ENCODE results near the gene FLNA. TPM values are rescaled to one million over a fixed set of nuclear protein-coding genes. Genes with fewer than 3 reads are reported as not detected.
A peak's percentile ranks its signal among the peaks of the same experiment; 100 is the strongest.

The FLNA gene
- total and polyA plus RNA-seq, 9 of the 15 experiments (the other 6 are each of a cell fraction or from before 2014, with no cell fraction given): 6.2 to 735 (median 135) TPM

DNA sequence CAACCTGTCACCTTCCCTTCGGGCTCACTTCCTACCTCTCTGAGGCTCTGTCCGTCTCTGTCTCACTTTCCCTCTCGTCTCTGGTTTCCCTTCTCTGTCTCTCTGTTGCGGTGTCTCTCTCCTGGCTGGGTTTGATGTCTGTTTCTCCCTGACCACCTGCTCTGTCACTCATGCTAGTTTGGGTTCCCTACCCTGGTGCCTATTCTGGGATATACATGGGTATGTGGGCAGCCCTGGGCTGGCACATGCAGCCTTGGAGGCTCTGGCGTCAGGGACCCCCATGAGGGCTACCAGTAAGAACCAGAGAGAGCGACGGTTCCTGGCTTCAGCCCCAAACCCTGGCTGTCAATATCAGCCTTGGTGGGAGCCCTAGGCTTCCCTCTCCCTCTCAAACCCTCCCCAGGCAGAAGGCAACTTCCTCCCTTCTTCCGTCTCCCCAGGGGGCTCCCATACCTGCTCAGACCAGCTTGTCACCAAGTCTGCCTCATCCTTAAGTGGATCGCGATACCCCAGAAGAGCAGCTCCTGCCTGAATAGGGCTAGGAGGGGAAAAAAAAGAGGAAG, 34.3 kb upstream of the FLNA start (continued):
- TF ChIP-seq, protein P1, sequence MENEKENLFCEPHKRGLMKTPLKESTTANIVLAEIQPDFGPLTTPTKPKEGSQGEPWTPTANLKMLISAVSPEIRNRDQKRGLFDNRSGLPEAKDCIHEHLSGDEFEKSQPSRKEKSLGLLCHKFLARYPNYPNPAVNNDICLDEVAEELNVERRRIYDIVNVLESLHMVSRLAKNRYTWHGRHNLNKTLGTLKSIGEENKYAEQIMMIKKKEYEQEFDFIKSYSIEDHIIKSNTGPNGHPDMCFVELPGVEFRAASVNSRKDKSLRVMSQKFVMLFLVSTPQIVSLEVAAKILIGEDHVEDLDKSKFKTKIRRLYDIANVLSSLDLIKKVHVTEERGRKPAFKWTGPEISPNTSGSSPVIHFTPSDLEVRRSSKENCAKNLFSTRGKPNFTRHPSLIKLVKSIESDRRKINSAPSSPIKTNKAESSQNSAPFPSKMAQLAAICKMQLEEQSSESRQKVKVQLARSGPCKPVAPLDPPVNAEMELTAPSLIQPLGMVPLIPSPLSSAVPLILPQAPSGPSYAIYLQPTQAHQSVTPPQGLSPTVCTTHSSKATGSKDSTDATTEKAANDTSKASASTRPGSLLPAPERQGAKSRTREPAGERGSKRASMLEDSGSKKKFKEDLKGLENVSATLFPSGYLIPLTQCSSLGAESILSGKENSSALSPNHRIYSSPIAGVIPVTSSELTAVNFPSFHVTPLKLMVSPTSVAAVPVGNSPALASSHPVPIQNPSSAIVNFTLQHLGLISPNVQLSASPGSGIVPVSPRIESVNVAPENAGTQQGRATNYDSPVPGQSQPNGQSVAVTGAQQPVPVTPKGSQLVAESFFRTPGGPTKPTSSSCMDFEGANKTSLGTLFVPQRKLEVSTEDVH (IDR thresholded peaks at IDR 0.05; ENCODE audit: low read depth, partially characterized antibody): no peak
- peak; percentile 42; the same call in 1 of the 2 replicates for TF ChIP-seq GABPB1 (CRISPR knock-in tag; IDR thresholded peaks at IDR 0.05)
- TF ChIP-seq, protein P2, sequence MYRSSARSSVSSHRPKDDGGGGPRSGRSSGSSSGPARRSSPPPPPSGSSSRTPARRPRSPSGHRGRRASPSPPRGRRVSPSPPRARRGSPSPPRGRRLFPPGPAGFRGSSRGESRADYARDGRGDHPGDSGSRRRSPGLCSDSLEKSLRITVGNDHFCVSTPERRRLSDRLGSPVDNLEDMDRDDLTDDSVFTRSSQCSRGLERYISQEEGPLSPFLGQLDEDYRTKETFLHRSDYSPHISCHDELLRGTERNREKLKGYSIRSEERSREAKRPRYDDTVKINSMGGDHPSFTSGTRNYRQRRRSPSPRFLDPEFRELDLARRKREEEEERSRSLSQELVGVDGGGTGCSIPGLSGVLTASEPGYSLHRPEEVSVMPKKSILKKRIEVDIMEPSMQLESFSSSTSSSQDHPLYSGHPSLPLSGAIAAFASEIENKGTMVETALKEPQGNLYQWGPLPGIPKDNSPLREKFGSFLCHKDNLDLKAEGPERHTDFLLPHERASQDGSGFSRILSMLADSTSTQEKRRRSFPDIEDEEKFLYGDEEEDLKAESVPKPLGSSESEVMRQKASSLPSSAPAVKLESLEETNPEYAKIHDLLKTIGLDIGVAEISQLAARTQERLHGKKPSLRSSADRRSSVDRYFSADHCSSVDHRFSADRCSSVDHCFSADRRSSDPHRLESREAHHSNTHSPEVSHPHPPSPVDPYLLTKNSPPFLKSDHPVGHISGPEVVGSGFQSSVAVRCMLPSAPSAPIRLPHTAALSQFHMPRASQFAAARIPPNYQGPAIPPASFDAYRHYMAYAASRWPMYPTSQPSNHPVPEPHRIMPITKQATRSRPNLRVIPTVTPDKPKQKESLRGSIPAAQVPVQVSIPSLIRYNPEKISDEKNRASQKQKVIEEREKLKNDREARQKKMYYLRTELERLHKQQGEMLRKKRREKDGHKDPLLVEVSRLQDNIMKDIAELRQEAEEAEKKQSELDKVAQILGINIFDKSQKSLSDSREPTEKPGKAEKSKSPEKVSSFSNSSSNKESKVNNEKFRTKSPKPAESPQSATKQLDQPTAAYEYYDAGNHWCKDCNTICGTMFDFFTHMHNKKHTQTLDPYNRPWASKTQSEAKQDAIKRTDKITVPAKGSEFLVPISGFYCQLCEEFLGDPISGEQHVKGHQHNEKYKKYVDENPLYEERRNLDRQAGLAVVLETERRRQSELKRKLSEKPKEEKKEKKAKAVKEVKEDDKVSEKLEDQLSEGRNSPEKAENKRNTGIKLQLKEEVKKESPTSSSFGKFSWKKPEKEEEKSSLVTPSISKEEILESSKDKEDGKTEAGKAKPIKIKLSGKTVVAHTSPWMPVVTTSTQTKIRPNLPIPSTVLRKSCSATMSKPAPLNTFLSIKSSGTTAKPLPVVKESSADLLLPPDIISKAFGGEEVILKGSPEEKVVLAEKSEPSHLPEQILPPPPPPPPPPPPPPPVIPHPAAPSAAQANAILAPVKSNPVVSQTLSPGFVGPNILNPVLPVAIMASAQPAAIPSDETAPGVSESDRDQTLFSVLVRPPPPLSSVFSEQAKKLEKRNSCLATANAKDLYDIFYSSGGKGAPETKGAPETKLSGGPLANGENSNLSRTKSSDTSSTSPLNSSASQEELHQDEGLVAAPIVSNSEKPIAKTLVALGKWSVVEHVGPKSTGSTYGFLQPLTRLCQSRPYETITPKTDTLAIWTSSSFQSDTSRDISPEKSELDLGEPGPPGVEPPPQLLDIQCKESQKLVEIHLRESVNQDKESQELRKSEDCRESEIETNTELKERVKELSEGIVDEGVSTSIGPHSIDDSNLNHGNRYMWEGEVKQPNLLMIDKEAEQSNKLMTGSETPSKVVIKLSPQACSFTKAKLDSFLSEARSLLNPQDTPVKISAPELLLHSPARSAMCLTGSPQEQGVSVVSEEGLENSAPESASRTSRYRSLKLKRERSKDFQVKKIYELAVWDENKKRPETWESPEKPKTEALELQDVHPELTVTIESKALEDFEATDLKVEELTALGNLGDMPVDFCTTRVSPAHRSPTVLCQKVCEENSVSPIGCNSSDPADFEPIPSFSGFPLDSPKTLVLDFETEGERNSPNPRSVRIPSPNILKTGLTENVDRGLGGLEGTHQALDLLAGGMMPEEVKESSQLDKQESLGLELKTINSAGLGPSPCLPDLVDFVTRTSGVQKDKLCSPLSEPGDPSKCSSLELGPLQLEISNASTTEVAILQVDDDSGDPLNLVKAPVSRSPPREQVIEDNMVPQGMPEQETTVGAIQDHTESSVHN (IDR thresholded peaks at IDR 0.05; ENCODE audit: borderline replicate concordance in 1 of 2, low read depth in 1 of 2): no peak
- TF ChIP-seq, protein P3, sequence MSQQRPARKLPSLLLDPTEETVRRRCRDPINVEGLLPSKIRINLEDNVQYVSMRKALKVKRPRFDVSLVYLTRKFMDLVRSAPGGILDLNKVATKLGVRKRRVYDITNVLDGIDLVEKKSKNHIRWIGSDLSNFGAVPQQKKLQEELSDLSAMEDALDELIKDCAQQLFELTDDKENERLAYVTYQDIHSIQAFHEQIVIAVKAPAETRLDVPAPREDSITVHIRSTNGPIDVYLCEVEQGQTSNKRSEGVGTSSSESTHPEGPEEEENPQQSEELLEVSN (IDR thresholded peaks at IDR 0.05; ENCODE audit: borderline replicate concordance in 1 of 2, extremely low read depth in 1 of 2, insufficient read depth in 1 of 2, insufficient read length in 1 of 2, low read depth in 1 of 2, low read length in 1 of 2, poor library complexity in 1 of 2, severe bottlenecking in 1 of 2): peak in 1 of 2 experiments; percentile 1
- TF ChIP-seq SP2 (IDR thresholded peaks at IDR 0.05; ENCODE audit: extremely low read depth, low read depth, low read length, poor library complexity, severe bottlenecking): no peak
- no peak for TF ChIP-seq EZH2 (IDR thresholded peaks at IDR 0.05; ENCODE audit: borderline replicate concordance, low read depth, low read length)
- no peak for TF ChIP-seq SAFB (IDR thresholded peaks at IDR 0.05; ENCODE audit: borderline replicate concordance, low read depth, low read length)
- TF ChIP-seq, protein P4, sequence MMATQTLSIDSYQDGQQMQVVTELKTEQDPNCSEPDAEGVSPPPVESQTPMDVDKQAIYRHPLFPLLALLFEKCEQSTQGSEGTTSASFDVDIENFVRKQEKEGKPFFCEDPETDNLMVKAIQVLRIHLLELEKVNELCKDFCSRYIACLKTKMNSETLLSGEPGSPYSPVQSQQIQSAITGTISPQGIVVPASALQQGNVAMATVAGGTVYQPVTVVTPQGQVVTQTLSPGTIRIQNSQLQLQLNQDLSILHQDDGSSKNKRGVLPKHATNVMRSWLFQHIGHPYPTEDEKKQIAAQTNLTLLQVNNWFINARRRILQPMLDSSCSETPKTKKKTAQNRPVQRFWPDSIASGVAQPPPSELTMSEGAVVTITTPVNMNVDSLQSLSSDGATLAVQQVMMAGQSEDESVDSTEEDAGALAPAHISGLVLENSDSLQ (IDR thresholded peaks at IDR 0.05): peak; percentile 32; the same call in 1 of the 2 replicates
